HG03354 (cell line): ENCODE measurements around the gene MROH8.
A peak's percentile ranks its signal among the peaks of the same experiment; 100 is the strongest.
"Not testable (repeated sequence)": the region's sequence is repeated elsewhere in the genome, so short reads cannot be mapped to it uniquely, and the experiment has no call there.

Experiments used
- ATAC-seq: cut with Tn5 transposase; IDR thresholded peaks from one replicate; pipeline ENCODE4 v1.9.1; 2021; ENCODE audit warnings: mild to moderate bottlenecking; ENCODE audit not compliant: unreplicated experiment, poor library complexity, severe bottlenecking

MROH8 gene

DNA sequence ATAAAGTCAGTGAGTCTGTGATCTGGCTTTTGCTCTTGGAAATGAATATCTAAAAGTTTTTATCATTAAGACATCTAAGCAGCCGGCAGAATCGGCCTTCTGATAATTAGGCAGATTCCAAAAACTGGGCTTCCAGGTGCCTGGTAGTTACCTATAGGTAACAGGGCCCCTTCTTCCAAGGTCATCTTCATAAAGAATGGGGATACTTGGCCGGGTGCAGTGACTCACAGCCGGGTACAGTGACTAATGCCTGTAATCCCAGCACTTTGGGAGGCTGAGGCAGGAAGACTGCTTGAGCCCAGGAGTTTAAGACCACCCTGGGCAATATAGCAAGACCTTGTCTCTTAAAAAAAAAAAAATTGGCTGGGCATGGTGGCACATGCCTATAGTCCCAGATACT lies 70.7 kb downstream of the MROH8 start:
- no peak for ATAC-seq

GRCh38 chr20:37102571-37102970 lies 76.8 kb downstream of the MROH8 start:
- ATAC-seq: no peak

- ATAC-seq: no peak
These were observed 82.8 kb downstream of the MROH8 start for GRCh38 chr20:37096415-37097041.

DNA sequence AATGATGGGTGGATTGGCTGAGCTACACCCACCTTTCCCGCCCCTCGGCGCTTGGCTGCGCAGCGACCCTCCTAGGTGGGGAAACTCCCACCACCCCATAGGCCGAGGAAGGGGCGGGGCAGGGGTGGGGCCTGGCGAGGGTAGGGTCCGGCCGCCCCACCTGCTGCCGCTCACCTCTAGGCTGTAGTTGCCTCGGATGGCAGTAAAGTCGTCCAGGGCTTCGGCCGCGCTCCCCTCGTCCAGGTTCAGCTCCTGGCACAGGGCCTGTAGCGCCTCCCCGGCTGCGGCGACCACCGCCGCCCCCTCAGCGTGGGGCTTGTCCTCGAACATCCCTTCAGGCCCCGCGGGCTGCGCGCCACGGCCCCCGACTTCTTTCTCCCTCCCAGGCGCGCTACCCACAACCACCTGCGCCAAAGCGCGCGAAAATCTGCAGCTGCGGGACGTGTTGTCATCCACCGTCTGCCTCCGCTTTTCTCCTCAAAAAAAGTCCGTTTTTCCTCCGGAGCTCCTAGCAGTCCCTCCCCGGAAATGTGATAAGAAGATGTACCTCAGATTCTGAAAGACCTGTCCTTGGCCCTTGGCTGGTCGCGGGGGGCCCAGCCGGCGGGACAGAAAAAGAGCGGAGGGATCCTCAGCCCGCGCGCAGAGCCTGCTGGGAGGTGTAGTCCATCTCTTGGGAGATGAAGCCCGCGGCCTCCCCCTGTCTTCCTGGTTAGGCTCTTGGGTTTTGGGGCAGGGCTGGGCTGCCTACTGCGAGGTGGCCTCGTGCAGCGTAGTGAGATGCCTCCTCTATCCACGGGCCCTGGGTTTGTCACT lies 83.5 kb downstream of the MROH8 start, which contains the start of gene RBL1:
TSS of gene RBL1 (minus strand) at position 399 of the 816 bp plus-strand sequence. CDS start at position 330, 69 bp downstream.
- ATAC-seq: peak; percentile 73

GRCh38 chr20:37095108-37095598 lies 84.2 kb downstream of the MROH8 start:
- peak; percentile 31 for ATAC-seq

GRCh38 chr20:37090407-37090806 lies 88.9 kb downstream of the MROH8 start:
- ATAC-seq: no peak

DNA sequence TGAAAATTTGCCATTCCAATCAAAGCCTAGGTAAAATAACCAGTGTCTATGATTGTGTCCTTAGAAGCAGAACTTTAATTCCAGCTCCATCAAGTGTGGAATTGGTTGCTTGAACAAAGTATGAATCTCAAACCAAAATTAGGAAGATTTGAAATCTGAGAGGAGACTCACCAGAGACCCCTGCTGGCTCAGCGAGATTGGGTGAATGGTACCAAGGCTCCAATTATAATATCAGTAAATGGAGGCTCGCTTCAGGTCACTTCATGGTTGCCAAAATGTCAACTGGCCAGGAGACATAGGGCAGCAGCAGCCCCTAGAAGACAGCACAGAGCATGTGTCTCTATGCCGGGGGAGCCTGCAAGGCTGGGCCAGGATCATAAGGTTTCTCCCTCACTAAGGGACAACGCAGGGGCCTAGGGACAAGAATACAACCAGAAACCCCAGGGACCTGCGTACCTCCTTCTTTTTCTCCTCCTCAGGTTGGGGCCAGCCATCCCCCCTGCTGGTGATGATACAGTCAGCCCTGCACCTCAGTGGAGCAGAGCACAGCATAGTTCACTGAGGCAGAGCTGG lies 97.5 kb downstream of the MROH8 start:
- no peak for ATAC-seq

DNA sequence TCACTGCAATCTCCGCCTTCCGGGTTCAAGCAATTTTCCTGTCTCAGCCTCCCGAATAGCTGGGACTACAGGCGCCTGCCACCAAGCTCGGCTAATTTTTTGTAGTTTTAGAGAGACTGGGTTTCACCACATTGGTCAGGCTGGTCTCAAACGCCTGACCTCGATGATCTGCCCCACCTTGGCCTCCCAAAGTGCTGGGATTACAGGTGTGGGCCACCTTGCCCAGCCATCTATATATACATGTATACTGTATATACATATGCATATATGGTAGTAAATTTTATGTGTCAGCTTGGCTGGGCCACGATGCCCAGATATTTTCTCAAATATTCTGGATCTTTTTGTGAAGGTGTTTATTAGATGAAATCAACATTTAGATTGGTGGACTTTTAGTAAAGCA lies 102.3 kb downstream of the MROH8 start:
- ATAC-seq: no peak

DNA sequence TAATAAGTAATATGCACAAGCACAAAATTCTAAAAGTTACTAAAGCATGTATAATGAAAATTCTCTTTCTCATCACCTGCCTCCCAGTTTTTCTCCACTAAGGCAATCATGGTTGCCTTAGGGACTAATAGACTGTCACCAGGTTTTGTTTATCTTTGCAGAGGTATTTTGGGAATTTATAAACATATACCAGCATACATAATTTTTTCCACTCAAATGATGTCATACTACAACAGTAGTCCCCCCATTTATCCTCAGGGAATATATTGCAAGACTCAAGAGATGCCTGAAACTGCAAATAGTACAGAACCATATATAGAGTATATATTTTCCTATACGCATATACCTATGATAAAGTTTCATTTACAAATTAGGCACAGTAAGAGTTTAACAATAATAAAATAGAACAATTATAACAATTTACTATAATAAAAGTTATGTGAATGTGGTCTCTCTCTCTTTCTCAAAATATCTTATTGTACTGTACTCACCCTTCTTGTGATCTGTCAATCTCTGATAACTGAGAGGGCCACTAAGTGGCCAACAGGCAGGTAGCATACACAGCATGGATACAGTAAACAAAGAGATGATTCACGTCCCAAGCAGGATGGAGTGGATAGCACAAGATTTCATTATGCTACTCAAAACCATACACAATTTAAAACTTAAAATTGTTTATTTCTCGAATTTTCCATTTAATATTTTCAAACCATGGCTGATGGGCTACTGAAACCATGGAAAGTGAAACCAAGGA lies 103.2 kb downstream of the MROH8 start:
- no peak for ATAC-seq

DNA sequence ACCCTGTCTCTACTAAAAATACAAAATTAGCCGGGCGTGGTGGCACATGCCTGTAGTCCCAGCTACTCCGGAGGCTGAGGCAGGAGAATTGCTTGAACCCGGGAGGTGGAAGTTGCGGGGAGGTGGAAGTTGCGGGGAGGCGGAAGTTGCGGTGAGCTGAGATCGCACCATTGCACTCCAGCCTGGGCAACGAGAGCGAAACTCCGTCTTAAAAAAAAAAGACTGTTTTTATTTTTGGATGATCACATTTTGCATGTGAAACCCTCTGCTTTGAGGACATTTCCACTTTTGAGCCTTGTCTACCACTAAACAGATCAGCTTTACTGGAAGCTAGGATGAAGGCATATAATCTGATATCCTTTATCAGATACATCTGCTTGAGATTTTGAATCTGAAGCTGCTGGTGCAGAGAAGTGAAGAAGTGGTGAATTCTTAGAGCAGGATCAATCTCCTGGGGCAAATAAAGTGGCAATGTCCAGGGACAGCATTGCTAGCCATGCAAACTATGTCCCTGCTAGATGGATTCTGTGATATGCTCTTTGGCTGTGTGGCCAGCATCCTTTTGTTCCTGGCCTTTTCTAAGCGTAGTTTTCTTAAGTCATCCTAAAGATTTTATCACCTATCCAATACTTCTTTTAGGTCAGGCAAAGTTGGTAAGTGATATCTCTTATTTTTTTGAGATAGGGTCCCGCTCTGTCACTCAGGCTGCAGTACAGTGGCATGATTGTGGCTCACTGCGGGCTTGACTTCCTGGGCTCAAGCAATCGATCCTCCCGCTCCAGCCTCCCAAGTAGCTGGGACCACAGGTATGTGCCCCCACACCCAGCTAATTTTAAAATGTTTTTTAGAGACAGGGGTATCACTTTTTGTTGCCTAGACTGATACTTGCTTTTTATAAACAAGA lies 106.8 kb downstream of the MROH8 start:
- no peak for ATAC-seq

DNA sequence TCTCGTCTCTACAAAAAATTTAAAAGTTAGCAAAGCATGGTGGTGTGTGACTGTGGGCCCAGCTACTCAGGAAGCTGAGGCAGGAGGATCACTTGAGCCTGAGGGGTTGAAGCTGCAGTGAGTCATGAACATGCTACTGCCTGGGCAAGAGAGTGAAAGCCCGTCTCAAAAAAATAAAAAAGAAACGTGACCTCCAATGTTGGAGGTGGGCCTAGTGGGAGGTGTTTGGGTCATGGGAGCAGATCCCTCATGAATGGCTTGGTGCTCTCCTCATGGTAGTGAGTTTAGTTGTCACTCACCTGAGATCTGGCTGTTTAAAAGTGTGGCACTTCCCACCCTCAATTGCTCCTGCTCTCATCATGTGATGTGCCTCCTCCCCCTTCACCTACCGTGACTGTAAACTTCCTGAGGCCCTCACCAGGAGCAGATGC lies 107.9 kb downstream of the MROH8 start:
- no peak for ATAC-seq

DNA sequence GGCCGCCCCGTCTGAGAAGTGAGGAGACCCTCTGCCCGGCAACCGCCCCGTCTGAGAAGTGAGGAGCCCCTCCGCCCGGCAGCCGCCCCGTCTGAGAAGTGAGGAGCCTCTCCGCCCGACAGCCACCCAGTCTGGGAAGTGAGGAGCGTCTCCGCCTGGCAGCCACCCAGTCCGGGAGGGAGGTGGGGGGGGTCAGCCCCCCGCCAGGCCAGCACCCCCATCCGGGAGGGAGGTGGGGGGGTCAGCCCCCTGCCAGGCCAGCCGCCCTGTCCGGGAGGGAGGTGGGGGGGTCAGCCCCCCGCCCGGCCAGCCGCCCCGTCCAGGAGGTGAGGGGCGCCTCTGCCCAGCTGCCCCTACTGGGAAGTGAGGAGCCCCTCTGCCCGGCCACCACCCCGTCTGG lies 109.8 kb downstream of the MROH8 start:
- not testable (repeated sequence) for ATAC-seq

DNA sequence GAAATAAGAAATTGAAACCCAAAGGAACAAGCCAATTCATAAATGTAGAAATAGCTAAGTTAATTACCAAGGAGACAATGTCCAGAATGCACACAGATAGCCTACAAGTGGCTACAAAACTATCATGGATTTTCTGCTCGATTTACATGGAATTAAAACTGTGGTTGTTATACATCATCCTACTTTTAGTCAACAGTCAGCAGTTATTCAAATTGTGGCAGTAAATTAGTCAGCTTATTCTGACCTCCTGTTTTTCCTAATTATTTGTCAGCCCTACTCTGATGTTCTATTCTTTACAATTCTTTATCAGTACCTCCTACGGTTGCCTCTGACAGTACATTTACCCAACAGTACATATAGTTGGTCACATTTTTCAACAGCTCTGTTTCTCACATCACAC lies 113.2 kb downstream of the MROH8 start:
- no peak for ATAC-seq

GRCh38 chr20:37055276-37055675 lies 124.1 kb downstream of the MROH8 start:
- no peak for ATAC-seq

GRCh38 chr20:37053230-37053950 lies 126.0 kb downstream of the MROH8 start:
- no peak for ATAC-seq
